ENCODE results near the gene CORT. TPM values are rescaled to one million over a fixed set of nuclear protein-coding genes. Genes with fewer than 3 reads are reported as not detected.
"Not testable (repeated sequence)": the region's sequence is repeated elsewhere in the genome, so short reads cannot be mapped to it uniquely, and the experiment has no call there.

The CORT gene
- polyA plus RNA-seq: under 1 TPM; 0.18 to 0.20 TPM

DNA sequence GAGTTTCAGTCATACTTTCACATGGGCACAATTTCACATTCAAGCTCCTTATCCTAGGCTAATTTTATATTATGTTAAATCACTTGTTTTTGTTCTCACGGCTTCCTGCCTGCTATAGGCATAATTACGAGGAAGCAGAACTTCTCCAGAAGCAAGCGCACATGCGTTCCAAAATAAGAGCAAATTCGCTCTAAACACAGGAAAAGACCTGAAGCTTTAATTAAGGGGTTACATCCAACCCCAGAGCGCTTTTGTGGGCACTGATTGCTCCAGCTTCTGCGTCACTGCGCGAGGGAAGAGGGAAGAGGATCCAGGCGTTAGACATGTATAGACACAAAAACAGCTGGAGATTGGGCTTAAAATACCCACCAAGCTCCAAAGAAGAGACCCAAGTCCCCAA lies at the start of gene CORT:
Gene CORT (plus strand): TSS at position 281 of the 400 bp plus-strand sequence. CDS start 193 bp downstream, outside the sequence.
- Histone ChIP-seq H3K36me3 (ENCODE audit: control insufficient read depth in 2 of 2, insufficient read depth in 2 of 2, low read length in 1 of 2) (no peaks in the 10 kb centered on the region), H3K27ac (ENCODE audit: low read depth in 2 of 2, low read length in 1 of 2) (no peak within 1 kb of the TSS), H3K9me3 (ENCODE audit: control insufficient read depth in 2 of 2, insufficient read depth in 1 of 2, low read depth in 1 of 2, low read length in 1 of 2) (no peaks in the 10 kb centered on the region), H3K4me3 (ENCODE audit: low read depth in 1 of 2, low read length in 2 of 2) (no peak within 1 kb of the TSS), H3K4me1 (ENCODE audit: control insufficient read depth in 2 of 2, insufficient read depth in 2 of 2, low read length in 1 of 2) (no peaks in the 10 kb centered on the region), H3K27me3 (ENCODE audit: control insufficient read depth in 1 of 2, insufficient read depth in 2 of 2, low read length in 2 of 2) (no peaks in the 10 kb centered on the region)
- 90% methylated on average over 10 of the region's 10 CpGs for WGBS, 2 donors

GRCh38 chr1:10401281-10401680 lies 48.5 kb upstream of the CORT start:
- Histone ChIP-seq H3K27ac (ENCODE audit: low read depth in 2 of 2, low read length in 1 of 2) (no peak overlapping the region), H3K27me3 (ENCODE audit: control insufficient read depth in 1 of 2, insufficient read depth in 2 of 2, low read length in 2 of 2) (no peaks in the 10 kb centered on the region), H3K36me3 (ENCODE audit: control insufficient read depth in 2 of 2, insufficient read depth in 2 of 2, low read length in 1 of 2) (peaks cover 4 to 17% of the 10 kb centered on the region in 2 donors), H3K9me3 (ENCODE audit: control insufficient read depth in 2 of 2, insufficient read depth in 1 of 2, low read depth in 1 of 2, low read length in 1 of 2) (no peaks in the 10 kb centered on the region), H3K4me1 (ENCODE audit: control insufficient read depth in 2 of 2, insufficient read depth in 2 of 2, low read length in 1 of 2) (peaks cover 0 to 6% of the 10 kb centered on the region in 2 donors), H3K4me3 (ENCODE audit: low read depth in 1 of 2, low read length in 2 of 2) (peak overlapping the region in 1 of 2 donors; percentile 84)
- WGBS, 2 donors: 61 to 63% methylated on average over 1 of the region's 1 CpG

DNA sequence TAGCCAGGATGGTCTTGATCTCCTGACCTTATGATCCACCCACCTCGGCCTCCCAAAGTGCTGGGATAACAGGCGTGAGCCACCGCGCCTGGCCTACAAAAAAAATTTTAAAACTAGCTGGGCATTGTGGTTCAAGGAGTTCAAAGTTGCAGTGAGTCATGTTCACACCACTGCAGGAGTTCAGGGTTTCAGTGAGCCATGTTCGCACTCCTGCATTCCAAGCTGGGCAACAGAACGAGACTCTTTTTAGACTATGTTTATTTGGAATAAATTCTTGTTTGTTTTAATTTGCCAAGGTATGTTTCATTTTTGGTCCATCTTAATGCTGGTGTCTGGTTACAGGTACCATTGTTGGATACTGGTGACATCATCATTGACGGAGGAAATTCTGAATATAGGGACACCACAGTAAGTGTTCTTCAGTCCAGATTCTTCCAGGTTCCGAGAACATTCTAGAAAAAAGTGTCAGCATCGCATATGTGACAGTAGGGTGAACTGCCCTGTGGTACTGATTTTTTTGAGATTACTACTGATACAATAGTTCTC lies 47.0 kb upstream of the CORT start:
- H3K9me3 ChIP-seq (ENCODE audit: control insufficient read depth in 2 of 2, insufficient read depth in 1 of 2, low read depth in 1 of 2, low read length in 1 of 2): no peaks in the 10 kb centered on the region
- H3K36me3 ChIP-seq (ENCODE audit: control insufficient read depth in 2 of 2, insufficient read depth in 2 of 2, low read length in 1 of 2): peaks cover 14 to 30% of the 10 kb centered on the region in 2 donors
- peaks cover 0 to 6% of the 10 kb centered on the region in 2 donors for H3K4me1 ChIP-seq (ENCODE audit: control insufficient read depth in 2 of 2, insufficient read depth in 2 of 2, low read length in 1 of 2)
- no peaks in the 10 kb centered on the region for H3K27me3 ChIP-seq (ENCODE audit: control insufficient read depth in 1 of 2, insufficient read depth in 2 of 2, low read length in 2 of 2)
- H3K27ac ChIP-seq (ENCODE audit: low read depth in 2 of 2, low read length in 1 of 2): peak overlapping the region in 1 of 2 donors; percentile 40
- H3K4me3 ChIP-seq (ENCODE audit: low read depth in 1 of 2, low read length in 2 of 2): no peak overlapping the region
- 90 to 94% methylated on average over 9 of the region's 9 CpGs for WGBS, 2 donors

- peaks cover 0 to 1% of the 10 kb centered on the region in 2 donors for H3K4me1 ChIP-seq (ENCODE audit: control insufficient read depth in 2 of 2, insufficient read depth in 2 of 2, low read length in 1 of 2)
- no peak overlapping the region for H3K27ac ChIP-seq (ENCODE audit: low read depth in 2 of 2, low read length in 1 of 2)
- peaks cover 34 to 58% of the 10 kb centered on the region in 2 donors for H3K36me3 ChIP-seq (ENCODE audit: control insufficient read depth in 2 of 2, insufficient read depth in 2 of 2, low read length in 1 of 2)
- H3K9me3 ChIP-seq (ENCODE audit: control insufficient read depth in 2 of 2, insufficient read depth in 1 of 2, low read depth in 1 of 2, low read length in 1 of 2): no peaks in the 10 kb centered on the region
- no peak overlapping the region for H3K4me3 ChIP-seq (ENCODE audit: low read depth in 1 of 2, low read length in 2 of 2)
- H3K27me3 ChIP-seq (ENCODE audit: control insufficient read depth in 1 of 2, insufficient read depth in 2 of 2, low read length in 2 of 2): no peaks in the 10 kb centered on the region
- WGBS, 2 donors: 89 to 97% methylated on average over 2 of the region's 2 CpGs
Measured at GRCh38 chr1:10407201-10407600, 42.6 kb upstream of the CORT start.

DNA sequence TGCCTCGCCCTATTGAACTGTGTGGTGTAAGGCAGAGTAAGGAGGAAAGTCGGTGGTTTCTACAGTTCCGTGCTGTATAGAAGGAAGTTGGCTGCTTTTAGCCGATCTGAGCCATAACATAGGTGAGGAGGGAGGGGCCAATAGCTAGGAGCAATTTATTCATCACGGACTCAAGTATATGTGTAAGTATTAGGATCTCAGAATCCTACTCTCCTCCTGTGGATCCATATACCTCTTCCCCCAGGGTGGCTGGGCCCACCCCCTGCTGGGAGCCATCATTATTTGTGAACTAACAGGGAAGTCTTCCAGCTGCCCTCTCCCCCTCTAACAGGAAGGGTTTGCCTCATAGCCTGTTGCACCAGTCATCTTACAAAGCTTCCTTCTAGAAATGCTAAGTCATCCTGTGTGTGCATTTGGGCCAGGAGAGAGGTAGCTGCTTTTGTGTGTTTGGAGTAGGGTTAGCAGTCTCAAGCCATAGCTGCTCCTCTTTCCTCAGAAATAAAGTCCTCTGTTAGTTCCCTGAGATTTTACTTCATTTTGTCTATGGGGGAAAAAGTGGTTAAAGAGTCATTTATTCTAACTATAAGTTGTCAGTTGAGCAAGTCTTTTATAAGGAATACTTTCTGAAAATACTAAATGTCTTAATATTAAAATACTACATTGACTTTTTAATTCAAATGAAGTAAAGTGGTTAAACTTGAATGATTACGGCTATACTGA lies 34.5 kb upstream of the CORT start:
- 57 to 63% methylated on average over 6 of the region's 6 CpGs for WGBS, 2 donors
- Histone ChIP-seq H3K4me3 (ENCODE audit: low read depth in 1 of 2, low read length in 2 of 2) (no peak overlapping the region), H3K4me1 (ENCODE audit: control insufficient read depth in 2 of 2, insufficient read depth in 2 of 2, low read length in 1 of 2) (peaks cover 0 to 8% of the 10 kb centered on the region in 2 donors), H3K27me3 (ENCODE audit: control insufficient read depth in 1 of 2, insufficient read depth in 2 of 2, low read length in 2 of 2) (no peaks in the 10 kb centered on the region), H3K36me3 (ENCODE audit: control insufficient read depth in 2 of 2, insufficient read depth in 2 of 2, low read length in 1 of 2) (peaks cover 17 to 39% of the 10 kb centered on the region in 2 donors), H3K27ac (ENCODE audit: low read depth in 2 of 2, low read length in 1 of 2) (peak overlapping the region; percentile 83 to 92), H3K9me3 (ENCODE audit: control insufficient read depth in 2 of 2, insufficient read depth in 1 of 2, low read depth in 1 of 2, low read length in 1 of 2) (no peaks in the 10 kb centered on the region)

- peak overlapping the region; percentile 27 to 77 for H3K27ac ChIP-seq (ENCODE audit: low read depth in 2 of 2, low read length in 1 of 2)
- not testable (repeated sequence) for H3K9me3 ChIP-seq (ENCODE audit: control insufficient read depth in 2 of 2, insufficient read depth in 1 of 2, low read depth in 1 of 2, low read length in 1 of 2); H3K27me3 ChIP-seq (ENCODE audit: control insufficient read depth in 1 of 2, insufficient read depth in 2 of 2, low read length in 2 of 2); H3K4me1 ChIP-seq (ENCODE audit: control insufficient read depth in 2 of 2, insufficient read depth in 2 of 2, low read length in 1 of 2); H3K4me3 ChIP-seq (ENCODE audit: low read depth in 1 of 2, low read length in 2 of 2)
- WGBS, 2 donors: 98% methylated on average over 1 of the region's 1 CpG
- peaks cover 17 to 37% of the 10 kb centered on the region in 2 donors for H3K36me3 ChIP-seq (ENCODE audit: control insufficient read depth in 2 of 2, insufficient read depth in 2 of 2, low read length in 1 of 2)
Measured at GRCh38 chr1:10415967-10416366, 33.9 kb upstream of the CORT start.

- H3K36me3 ChIP-seq (ENCODE audit: control insufficient read depth in 2 of 2, insufficient read depth in 2 of 2, low read length in 1 of 2): peaks cover 2 to 26% of the 10 kb centered on the region in 2 donors
- WGBS, 2 donors: 92 to 93% methylated on average over 8 of the region's 8 CpGs
- H3K9me3 ChIP-seq (ENCODE audit: control insufficient read depth in 2 of 2, insufficient read depth in 1 of 2, low read depth in 1 of 2, low read length in 1 of 2); H3K4me1 ChIP-seq (ENCODE audit: control insufficient read depth in 2 of 2, insufficient read depth in 2 of 2, low read length in 1 of 2); H3K4me3 ChIP-seq (ENCODE audit: low read depth in 1 of 2, low read length in 2 of 2); H3K27me3 ChIP-seq (ENCODE audit: control insufficient read depth in 1 of 2, insufficient read depth in 2 of 2, low read length in 2 of 2): not testable (repeated sequence)
- H3K27ac ChIP-seq (ENCODE audit: low read depth in 2 of 2, low read length in 1 of 2): peak overlapping the region in 1 of 2 donors; percentile 20
Measured at GRCh38 chr1:10418741-10419140, 31.1 kb upstream of the CORT start.

DNA sequence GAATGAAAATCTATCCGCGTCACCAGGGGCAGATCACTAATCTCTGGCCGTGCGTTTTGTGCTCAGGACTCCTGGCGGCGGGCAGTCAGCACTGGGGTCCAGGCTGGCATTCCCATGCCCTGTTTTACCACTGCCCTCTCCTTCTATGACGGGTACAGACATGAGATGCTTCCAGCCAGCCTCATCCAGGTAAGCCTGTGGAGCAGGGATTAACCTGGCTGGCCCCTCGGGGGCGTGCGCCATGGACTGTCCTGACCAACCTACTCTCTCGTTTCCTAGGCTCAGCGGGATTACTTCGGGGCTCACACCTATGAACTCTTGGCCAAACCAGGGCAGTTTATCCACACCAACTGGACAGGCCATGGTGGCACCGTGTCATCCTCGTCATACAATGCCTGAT lies 30.5 kb upstream of the CORT start:
- no peaks in the 10 kb centered on the region for H3K9me3 ChIP-seq (ENCODE audit: control insufficient read depth in 2 of 2, insufficient read depth in 1 of 2, low read depth in 1 of 2, low read length in 1 of 2)
- peaks cover 2 to 26% of the 10 kb centered on the region in 2 donors for H3K36me3 ChIP-seq (ENCODE audit: control insufficient read depth in 2 of 2, insufficient read depth in 2 of 2, low read length in 1 of 2)
- peaks cover 0 to 8% of the 10 kb centered on the region in 2 donors for H3K4me1 ChIP-seq (ENCODE audit: control insufficient read depth in 2 of 2, insufficient read depth in 2 of 2, low read length in 1 of 2)
- WGBS, 2 donors: 82 to 88% methylated on average over 15 of the region's 15 CpGs
- no peak overlapping the region for H3K4me3 ChIP-seq (ENCODE audit: low read depth in 1 of 2, low read length in 2 of 2)
- H3K27me3 ChIP-seq (ENCODE audit: control insufficient read depth in 1 of 2, insufficient read depth in 2 of 2, low read length in 2 of 2): no peaks in the 10 kb centered on the region
- H3K27ac ChIP-seq (ENCODE audit: low read depth in 2 of 2, low read length in 1 of 2): peak overlapping the region; percentile 66 to 76

- Histone ChIP-seq H3K4me1 (ENCODE audit: control insufficient read depth in 2 of 2, insufficient read depth in 2 of 2, low read length in 1 of 2) (peaks cover 0 to 8% of the 10 kb centered on the region in 2 donors), H3K27me3 (ENCODE audit: control insufficient read depth in 1 of 2, insufficient read depth in 2 of 2, low read length in 2 of 2) (no peaks in the 10 kb centered on the region), H3K4me3 (ENCODE audit: low read depth in 1 of 2, low read length in 2 of 2) (no peak overlapping the region), H3K9me3 (ENCODE audit: control insufficient read depth in 2 of 2, insufficient read depth in 1 of 2, low read depth in 1 of 2, low read length in 1 of 2) (no peaks in the 10 kb centered on the region), H3K27ac (ENCODE audit: low read depth in 2 of 2, low read length in 1 of 2) (no peak overlapping the region), H3K36me3 (ENCODE audit: control insufficient read depth in 2 of 2, insufficient read depth in 2 of 2, low read length in 1 of 2) (peaks cover 2 to 23% of the 10 kb centered on the region in 2 donors)
- 96% methylated on average over 5 of the region's 5 CpGs for WGBS, 2 donors
Measured at GRCh38 chr1:10421637-10422036, 28.2 kb upstream of the CORT start.

GRCh38 chr1:10424034-10424433 lies 25.8 kb upstream of the CORT start:
- Histone ChIP-seq H3K9me3 (ENCODE audit: control insufficient read depth in 2 of 2, insufficient read depth in 1 of 2, low read depth in 1 of 2, low read length in 1 of 2) (no peaks in the 10 kb centered on the region), H3K27me3 (ENCODE audit: control insufficient read depth in 1 of 2, insufficient read depth in 2 of 2, low read length in 2 of 2) (no peaks in the 10 kb centered on the region), H3K4me3 (ENCODE audit: low read depth in 1 of 2, low read length in 2 of 2) (no peak overlapping the region), H3K27ac (ENCODE audit: low read depth in 2 of 2, low read length in 1 of 2) (peak overlapping the region in 1 of 2 donors; percentile 21), H3K36me3 (ENCODE audit: control insufficient read depth in 2 of 2, insufficient read depth in 2 of 2, low read length in 1 of 2) (peaks cover 0 to 11% of the 10 kb centered on the region in 2 donors), H3K4me1 (ENCODE audit: control insufficient read depth in 2 of 2, insufficient read depth in 2 of 2, low read length in 1 of 2) (peaks cover 0 to 8% of the 10 kb centered on the region in 2 donors)
- 51 to 72% methylated on average over 9 of the region's 9 CpGs for WGBS, 2 donors

Data from esophagus (tissue), 2 donors.